AG10803 (cell line): ENCODE data around the gene DNAJB6.

Experiments used
- DNase-seq: peaks from one replicate; pipeline ENCODE4 v3.0.0; 2010; ENCODE audit warnings: low read depth
- H3K4me3 ChIP-seq: 2 replicates; pipeline ENCODE4 v1.5.1; 2011; ENCODE audit warnings: mild to moderate bottlenecking, low read length, control low read depth
- CTCF ChIP-seq: conservative IDR thresholded peaks from 2 replicates; pipeline ENCODE4 v1.5.1; 2011; ENCODE audit warnings: mild to moderate bottlenecking, low read length, control low read depth, inconsistent platforms

The DNAJB6 gene

GRCh38 chr7:157306846-157307838 lies 29.7 kb upstream of the DNAJB6 start:
- no peak for TF ChIP-seq CTCF
- DNase-seq: no peak
- no peak overlapping the region for H3K4me3 ChIP-seq

- TF ChIP-seq CTCF: no peak
- peak; percentile 97 for DNase-seq
- H3K4me3 ChIP-seq: no peak overlapping the region
Observed at GRCh38 chr7:157309988-157310668, 26.7 kb upstream of the DNAJB6 start.

GRCh38 chr7:157310676-157311185 lies 26.1 kb upstream of the DNAJB6 start:
- no peak for DNase-seq
- no peak for TF ChIP-seq CTCF
- H3K4me3 ChIP-seq: no peak overlapping the region

- no peak overlapping the region for H3K4me3 ChIP-seq
- TF ChIP-seq CTCF: no peak
- DNase-seq: no peak
Observed at GRCh38 chr7:157312941-157313340, 23.9 kb upstream of the DNAJB6 start.

- DNase-seq: no peak
- no peak for TF ChIP-seq CTCF
- no peak overlapping the region for H3K4me3 ChIP-seq
Observed at GRCh38 chr7:157313645-157314044, 23.2 kb upstream of the DNAJB6 start.

GRCh38 chr7:157318015-157318706 lies 18.6 kb upstream of the DNAJB6 start:
- TF ChIP-seq CTCF: no peak
- H3K4me3 ChIP-seq: no peak overlapping the region
- DNase-seq: peak; percentile 29
